Measurements from ENCODE around the gene CACNB4.

DNA sequence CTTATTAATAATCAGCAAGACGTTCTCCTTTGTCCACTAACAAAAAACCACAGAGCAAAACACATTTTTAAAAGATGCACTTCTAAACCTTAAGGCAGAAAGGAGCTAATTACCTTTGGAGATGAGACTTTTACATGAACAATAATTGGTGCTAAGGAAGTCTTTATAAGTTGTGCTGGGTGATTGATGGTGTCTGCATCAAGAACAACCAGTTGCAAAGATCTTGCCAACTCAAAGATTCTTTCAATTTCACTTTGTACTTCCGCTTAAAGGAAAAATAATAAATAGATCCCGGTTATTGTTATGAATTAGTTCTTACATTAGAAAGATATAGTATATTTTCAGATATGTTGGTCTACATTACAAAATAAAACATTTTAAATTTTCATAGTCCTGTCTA, 243.7 kb downstream of the CACNB4 start:
- TF ChIP-seq, protein P1, sequence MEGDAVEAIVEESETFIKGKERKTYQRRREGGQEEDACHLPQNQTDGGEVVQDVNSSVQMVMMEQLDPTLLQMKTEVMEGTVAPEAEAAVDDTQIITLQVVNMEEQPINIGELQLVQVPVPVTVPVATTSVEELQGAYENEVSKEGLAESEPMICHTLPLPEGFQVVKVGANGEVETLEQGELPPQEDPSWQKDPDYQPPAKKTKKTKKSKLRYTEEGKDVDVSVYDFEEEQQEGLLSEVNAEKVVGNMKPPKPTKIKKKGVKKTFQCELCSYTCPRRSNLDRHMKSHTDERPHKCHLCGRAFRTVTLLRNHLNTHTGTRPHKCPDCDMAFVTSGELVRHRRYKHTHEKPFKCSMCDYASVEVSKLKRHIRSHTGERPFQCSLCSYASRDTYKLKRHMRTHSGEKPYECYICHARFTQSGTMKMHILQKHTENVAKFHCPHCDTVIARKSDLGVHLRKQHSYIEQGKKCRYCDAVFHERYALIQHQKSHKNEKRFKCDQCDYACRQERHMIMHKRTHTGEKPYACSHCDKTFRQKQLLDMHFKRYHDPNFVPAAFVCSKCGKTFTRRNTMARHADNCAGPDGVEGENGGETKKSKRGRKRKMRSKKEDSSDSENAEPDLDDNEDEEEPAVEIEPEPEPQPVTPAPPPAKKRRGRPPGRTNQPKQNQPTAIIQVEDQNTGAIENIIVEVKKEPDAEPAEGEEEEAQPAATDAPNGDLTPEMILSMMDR (conservative IDR thresholded peaks at IDR 0.05; ENCODE audit: low read length), result no peak
- no peak for TF ChIP-seq EZH2phosphoT487 (IDR thresholded peaks at IDR 0.05; ENCODE audit: borderline replicate concordance)

Data from Loucy (cell line).